HG02588 (cell line): ENCODE measurements around the gene TMEM269.
"Not testable (repeated sequence)": the region's sequence is repeated elsewhere in the genome, so short reads cannot be mapped to it uniquely, and the experiment has no call there.

Experiments
- ATAC-seq: cut with Tn5 transposase; IDR thresholded peaks from one replicate; pipeline ENCODE4 v1.9.1; 2021; ENCODE audit warnings: mild to moderate bottlenecking, moderate library complexity; ENCODE audit not compliant: unreplicated experiment

The TMEM269 gene

GRCh38 chr1:42773420-42773819 is 11.4 kb upstream of the TMEM269 start:
- no peak for ATAC-seq

GRCh38 chr1:42774928-42775526 is 9.8 kb upstream of the TMEM269 start:
- no peak for ATAC-seq

GRCh38 chr1:42776502-42776901 is 8.3 kb upstream of the TMEM269 start:
- no peak for ATAC-seq

- ATAC-seq, result no peak
Measured at GRCh38 chr1:42777852-42778251, 6.9 kb upstream of the TMEM269 start.

GRCh38 chr1:42779725-42780124 is 5.1 kb upstream of the TMEM269 start:
- no peak for ATAC-seq

GRCh38 chr1:42780176-42780575 is 4.6 kb upstream of the TMEM269 start:
- ATAC-seq, result no peak

- no peak for ATAC-seq
Measured at GRCh38 chr1:42783092-42783491, 1.7 kb upstream of the TMEM269 start.

- ATAC-seq, result no peak
Measured at GRCh38 chr1:42784547-42784945, 245 bp upstream of the TMEM269 start.

GRCh38 chr1:42786097-42786496 is 1.3 kb downstream of the TMEM269 start:
- ATAC-seq, result no peak

GRCh38 chr1:42788021-42788420 is 3.2 kb downstream of the TMEM269 start:
- ATAC-seq, result no peak

GRCh38 chr1:42793824-42794223 is 9.0 kb downstream of the TMEM269 start:
- no peak for ATAC-seq

GRCh38 chr1:42797414-42797813 is 12.6 kb downstream of the TMEM269 start:
- ATAC-seq, result no peak

GRCh38 chr1:42797979-42798378 is 13.2 kb downstream of the TMEM269 start:
- no peak for ATAC-seq

GRCh38 chr1:42801832-42802473 is 17.2 kb downstream of the TMEM269 start:
- no peak for ATAC-seq

- no peak for ATAC-seq
Measured at GRCh38 chr1:42806171-42806570, 21.4 kb downstream of the TMEM269 start.

GRCh38 chr1:42806593-42806992 is 21.8 kb downstream of the TMEM269 start:
- ATAC-seq, result no peak

GRCh38 chr1:42807056-42807668 is 22.4 kb downstream of the TMEM269 start:
- no peak for ATAC-seq

GRCh38 chr1:42814815-42815214 is 30.0 kb downstream of the TMEM269 start:
- not testable (repeated sequence) for ATAC-seq

GRCh38 chr1:42815941-42816584 is 31.3 kb downstream of the TMEM269 start:
- ATAC-seq, result no peak

- ATAC-seq, result peak; percentile 83
Measured at GRCh38 chr1:42816585-42817439, 32.0 kb downstream of the TMEM269 start, which contains the start of the genes ERMAP and SVBP. TSS of gene ERMAP (plus strand) at chr1:42817122. CDS start at chr1:42830449, 13,327 bp downstream. TSS of gene SVBP (minus strand) at chr1:42817397. CDS start at chr1:42816544, 853 bp downstream.

- no peak for ATAC-seq
Measured at GRCh38 chr1:42817440-42817767, 32.6 kb downstream of the TMEM269 start.
